GM12891 (cell line): ENCODE results near the gene UTP14C.
A peak's percentile ranks its signal among the peaks of the same experiment; 100 is the strongest.

Experiments
- DNase-seq: peaks from one replicate; pipeline ENCODE4 v3.0.0; 2011; ENCODE audit warnings: low spot score; ENCODE audit not compliant: insufficient read length
- FAIRE-seq: peaks from 2 replicates; lab custom pipeline; 2011; peaks lifted over from hg19 to GRCh38; lab: Jason Lieb, UNC
- PAX5 ChIP-seq: IDR thresholded peaks from 2 replicates; pipeline ENCODE4 v1.6.1; 2011; ENCODE audit warnings: low read length, moderate library complexity, mild to moderate bottlenecking; ENCODE audit not compliant: insufficient read depth, severe bottlenecking
- POLR2A ChIP-seq: IDR thresholded peaks from 2 replicates; pipeline ENCODE4 v1.6.1; 2011; ENCODE audit warnings: low read depth, low read length, control low read depth
- POLR2AphosphoS5 ChIP-seq: IDR thresholded peaks from 2 replicates; pipeline ENCODE4 v1.6.1; 2011; ENCODE audit warnings: low read depth, low read length, control low read depth
- POU2F2 ChIP-seq: IDR thresholded peaks from 2 replicates; pipeline ENCODE4 v1.6.1; 2011; ENCODE audit warnings: low read depth, mild to moderate bottlenecking, control low read depth, low read length, moderate library complexity
- SPI1 ChIP-seq: IDR thresholded peaks from 2 replicates; pipeline ENCODE4 v1.6.1; 2011; ENCODE audit warnings: low read depth, low read length, control low read depth
- TAF1 ChIP-seq: IDR thresholded peaks from 2 replicates; pipeline ENCODE4 v1.6.1; 2011; ENCODE audit warnings: low read depth, low read length, control low read depth

UTP14C gene

GRCh38 chr13:52001120-52001731 lies 23.3 kb upstream of the UTP14C start:
- peak; percentile 9 for FAIRE-seq

GRCh38 chr13:52002361-52002760 lies 22.1 kb upstream of the UTP14C start:
- DNase-seq: no peak
- TF ChIP-seq POU2F2 (no peak), POLR2AphosphoS5 (no peak), SPI1 (no peak), PAX5 (no peak), TAF1 (no peak), POLR2A (no peak)
- no peak for FAIRE-seq

More at GRCh38 chr13:52001120-52001731, 23.3 kb upstream of the UTP14C start:
- DNase-seq: peak; percentile 35
- TF ChIP-seq SPI1 (peak; percentile 75), POU2F2 (no peak), TAF1 (no peak)

GRCh38 chr13:52003541-52003940 lies 20.9 kb upstream of the UTP14C start:
- DNase-seq (no peak), FAIRE-seq (no peak)
- TF ChIP-seq SPI1: no peak

GRCh38 chr13:52004511-52005170 lies 19.9 kb upstream of the UTP14C start:
- TF ChIP-seq POLR2A (no peak), POU2F2 (no peak), PAX5 (no peak), SPI1 (no peak), POLR2AphosphoS5 (no peak), TAF1 (no peak)
- no peak for FAIRE-seq
- no peak for DNase-seq

GRCh38 chr13:52005841-52006522 lies 18.5 kb upstream of the UTP14C start:
- FAIRE-seq (no peak), DNase-seq (no peak)
- TF ChIP-seq POU2F2 (no peak), PAX5 (no peak), SPI1 (no peak), TAF1 (no peak), POLR2AphosphoS5 (no peak), POLR2A (no peak)

- no peak for TF ChIP-seq PAX5
- no peak for TF ChIP-seq TAF1
- no peak for TF ChIP-seq POLR2AphosphoS5
- no peak for TF ChIP-seq POU2F2
- no peak for TF ChIP-seq SPI1
- TF ChIP-seq POLR2A: no peak
- FAIRE-seq (no peak), DNase-seq (no peak)
Observed at GRCh38 chr13:52006523-52007245, 17.8 kb upstream of the UTP14C start.

- DNase-seq (no peak), FAIRE-seq (no peak)
- TF ChIP-seq POLR2A (no peak), PAX5 (no peak), POLR2AphosphoS5 (no peak), POU2F2 (no peak), TAF1 (no peak), SPI1 (no peak)
Observed at GRCh38 chr13:52009946-52010345, 14.5 kb upstream of the UTP14C start.

- DNase-seq (peak; percentile 12), FAIRE-seq (no peak)
- TF ChIP-seq POLR2A (no peak), PAX5 (no peak), SPI1 (no peak), POU2F2 (no peak), POLR2AphosphoS5 (no peak), TAF1 (no peak)
Observed at GRCh38 chr13:52010890-52011631, 13.4 kb upstream of the UTP14C start, which contains the start of gene ATP7B. Gene ATP7B (minus strand): TSS chr13:52011450. CDS start chr13:52011337, 113 bp downstream.
